DND-41 (cell line): Measurements from ENCODE around the gene PARP1.

Experiments
- ATAC-seq: fragments of 200-7000 bp; cut with Tn5 transposase; 3 replicates; pipeline ENCODE4 v1.9.1; 2021; ENCODE audit warnings: low read depth; ENCODE audit not compliant: insufficient read depth
- DNase-seq: peaks from one replicate; pipeline ENCODE4 v3.0.0-alpha.2; 2020
- H2AFZ ChIP-seq: 2 replicates; pipeline ENCODE4 v1.6.0; 2012; ENCODE audit warnings: low read depth, low read length
- H3K27ac ChIP-seq: 2 replicates; pipeline ENCODE4 v1.5.1; 2012; ENCODE audit warnings: low read length, inconsistent platforms
- H3K27me3 ChIP-seq: fragments of 200-600 bp; sonication (generic); 2 replicates; pipeline ENCODE4 v1.6.0; 2012; ENCODE audit warnings: low read length, mild to moderate bottlenecking, inconsistent platforms; ENCODE audit not compliant: insufficient read depth, poor library complexity
- H3K36me3 ChIP-seq: 2 replicates; pipeline ENCODE4 v1.5.1; 2012; ENCODE audit warnings: low read length, inconsistent platforms; ENCODE audit not compliant: insufficient read depth
- H3K4me1 ChIP-seq: 2 replicates; pipeline ENCODE4 v1.5.1; 2012; ENCODE audit warnings: mild to moderate bottlenecking, low read length; ENCODE audit not compliant: insufficient read depth
- H3K4me2 ChIP-seq: 2 replicates; pipeline ENCODE4 v1.6.0; 2012; ENCODE audit warnings: mild to moderate bottlenecking, moderate library complexity, low read length, inconsistent platforms; ENCODE audit not compliant: insufficient read depth
- H3K4me3 ChIP-seq, 2 experiments: fragments of 200-600 bp in 1 of 2; shearing (Covaris generic) in 1 of 2; 2 replicates each; pipeline ENCODE4 v1.5.1; 2012 to 2016; ENCODE audit warnings: inconsistent platforms in 2 of 2, low read length in 2 of 2, mild to moderate bottlenecking in 2 of 2, low read depth in 1 of 2, moderate library complexity in 1 of 2
- H3K79me2 ChIP-seq: 2 replicates; pipeline ENCODE4 v1.6.0; 2012; ENCODE audit warnings: low read length, inconsistent platforms; ENCODE audit not compliant: insufficient read depth
- H3K9ac ChIP-seq: 2 replicates; pipeline ENCODE4 v1.6.0; 2012; ENCODE audit warnings: low read depth, mild to moderate bottlenecking, inconsistent platforms, low read length, moderate library complexity
- H3K9me3 ChIP-seq: 2 replicates; pipeline ENCODE4 v1.5.1; 2012; ENCODE audit warnings: low read length, moderate library complexity, mild to moderate bottlenecking, inconsistent platforms; ENCODE audit not compliant: insufficient read depth, severe bottlenecking
- H4K20me1 ChIP-seq: 2 replicates; pipeline ENCODE4 v1.6.0; 2012; ENCODE audit warnings: low read length; ENCODE audit not compliant: insufficient read depth
- EZH2 ChIP-seq: IDR thresholded peaks from 3 replicates; pipeline ENCODE4 v1.6.1; 2012; ENCODE audit warnings: borderline replicate concordance, low read depth, mild to moderate bottlenecking, moderate library complexity, low read length, inconsistent platforms; ENCODE audit not compliant: severe bottlenecking
- TF ChIP-seq, protein P1 (sequence below): IDR thresholded peaks from 2 replicates; pipeline ENCODE4 v1.5.1; 2012; ENCODE audit warnings: borderline replicate concordance, low read length, moderate library complexity, mild to moderate bottlenecking; ENCODE audit not compliant: poor library complexity, severe bottlenecking; ENCODE audit errors: extremely low read depth

PARP1 gene

DNA sequence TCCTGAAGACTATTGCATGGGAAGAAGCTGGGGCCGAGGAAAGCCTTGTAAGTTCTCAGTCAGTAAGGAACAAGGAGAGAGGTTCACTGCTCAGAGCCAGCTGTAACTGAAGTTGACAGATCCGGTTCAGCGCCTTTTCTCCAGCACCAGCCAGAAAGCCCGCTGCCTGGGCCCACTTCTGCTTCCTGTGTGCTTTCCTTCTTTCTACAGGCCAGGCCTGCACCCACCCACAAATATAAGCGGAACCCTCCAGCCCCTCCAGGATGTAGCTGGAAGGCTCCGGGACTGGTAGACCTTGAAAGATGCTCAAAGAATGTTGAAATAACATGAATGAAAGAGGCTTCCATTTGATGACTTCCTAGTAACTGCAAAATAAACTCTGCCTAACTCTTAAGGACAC lies 38.8 kb downstream of the PARP1 start:
- H3K4me1 ChIP-seq: no peaks in the 10 kb centered on the region
- no peaks in the 10 kb centered on the region for H3K79me2 ChIP-seq
- no peak for ATAC-seq
- no peaks in the 10 kb centered on the region for H3K9me3 ChIP-seq
- H2AFZ ChIP-seq: no peak overlapping the region
- no peak for DNase-seq
- no peak overlapping the region for H3K27ac ChIP-seq
- H3K4me3 ChIP-seq: no peak overlapping the region
- no peak overlapping the region for H3K9ac ChIP-seq
- H3K4me2 ChIP-seq: no peak overlapping the region
- peaks cover 99% of the 10 kb centered on the region for H3K36me3 ChIP-seq
- H3K27me3 ChIP-seq: no peaks in the 10 kb centered on the region
- H4K20me1 ChIP-seq: peaks cover 8% of the 10 kb centered on the region; the same call in 1 of the 2 replicates
- TF ChIP-seq, protein P1, sequence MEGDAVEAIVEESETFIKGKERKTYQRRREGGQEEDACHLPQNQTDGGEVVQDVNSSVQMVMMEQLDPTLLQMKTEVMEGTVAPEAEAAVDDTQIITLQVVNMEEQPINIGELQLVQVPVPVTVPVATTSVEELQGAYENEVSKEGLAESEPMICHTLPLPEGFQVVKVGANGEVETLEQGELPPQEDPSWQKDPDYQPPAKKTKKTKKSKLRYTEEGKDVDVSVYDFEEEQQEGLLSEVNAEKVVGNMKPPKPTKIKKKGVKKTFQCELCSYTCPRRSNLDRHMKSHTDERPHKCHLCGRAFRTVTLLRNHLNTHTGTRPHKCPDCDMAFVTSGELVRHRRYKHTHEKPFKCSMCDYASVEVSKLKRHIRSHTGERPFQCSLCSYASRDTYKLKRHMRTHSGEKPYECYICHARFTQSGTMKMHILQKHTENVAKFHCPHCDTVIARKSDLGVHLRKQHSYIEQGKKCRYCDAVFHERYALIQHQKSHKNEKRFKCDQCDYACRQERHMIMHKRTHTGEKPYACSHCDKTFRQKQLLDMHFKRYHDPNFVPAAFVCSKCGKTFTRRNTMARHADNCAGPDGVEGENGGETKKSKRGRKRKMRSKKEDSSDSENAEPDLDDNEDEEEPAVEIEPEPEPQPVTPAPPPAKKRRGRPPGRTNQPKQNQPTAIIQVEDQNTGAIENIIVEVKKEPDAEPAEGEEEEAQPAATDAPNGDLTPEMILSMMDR: no peak
- no peak for TF ChIP-seq EZH2

DNA sequence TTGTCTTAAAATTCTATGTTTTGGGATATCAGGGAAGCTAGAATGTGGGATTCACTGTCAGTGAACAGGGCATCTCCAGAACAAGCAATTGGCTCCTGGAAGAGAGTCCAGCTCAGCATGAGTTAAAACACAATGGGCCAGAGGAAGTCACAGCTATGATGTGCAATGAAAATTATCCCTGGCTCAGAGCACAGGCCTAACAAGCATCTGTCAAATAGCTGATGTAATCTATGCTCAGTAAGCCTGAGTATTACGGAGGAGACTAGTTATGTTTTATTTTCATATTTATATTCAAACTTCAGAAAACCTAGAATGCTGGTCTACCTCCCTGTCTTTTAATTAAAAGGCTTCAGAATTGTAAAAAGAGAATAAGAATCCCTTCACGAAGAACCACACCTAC lies 41.6 kb downstream of the PARP1 start:
- no peak for DNase-seq
- Histone ChIP-seq H3K4me3 (no peak overlapping the region), H3K9ac (no peak overlapping the region), H3K4me1 (no peaks in the 10 kb centered on the region), H3K9me3 (no peaks in the 10 kb centered on the region), H3K36me3 (peaks cover 99% of the 10 kb centered on the region), H3K27ac (no peak overlapping the region), H3K79me2 (no peaks in the 10 kb centered on the region), H3K4me2 (no peak overlapping the region), H4K20me1 (peaks cover 8% of the 10 kb centered on the region; the same call in 1 of the 2 replicates), H2AFZ (no peak overlapping the region), H3K27me3 (no peaks in the 10 kb centered on the region)
- no peak for TF ChIP-seq EZH2
- TF ChIP-seq, protein P1: no peak
- ATAC-seq: no peak

DNA sequence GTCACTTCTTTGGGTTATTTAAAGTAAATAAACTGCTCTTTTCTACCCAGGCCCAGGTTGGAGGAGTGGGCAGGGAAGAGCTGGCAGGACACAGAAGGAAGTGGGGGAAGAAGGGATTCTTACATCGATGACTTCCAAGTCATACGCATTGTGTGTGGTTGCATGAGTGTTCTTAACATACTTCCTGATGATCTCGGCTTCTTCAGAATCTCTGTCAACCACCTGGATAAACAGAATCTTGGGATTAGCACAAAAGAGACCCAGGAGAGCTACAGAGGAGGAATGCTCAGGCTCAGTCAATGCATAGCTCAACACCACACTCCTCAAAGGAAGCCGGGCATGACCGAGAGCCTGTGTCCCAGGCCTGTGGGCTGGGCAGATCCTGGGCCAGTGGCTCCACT lies 42.1 kb downstream of the PARP1 start:
- TF ChIP-seq EZH2: no peak
- TF ChIP-seq, protein P1: no peak
- peaks cover 97% of the 10 kb centered on the region for H3K36me3 ChIP-seq
- no peak overlapping the region for H3K27ac ChIP-seq
- peaks cover 8% of the 10 kb centered on the region; the same call in 1 of the 2 replicates for H4K20me1 ChIP-seq
- H3K4me2 ChIP-seq: no peak overlapping the region
- no peaks in the 10 kb centered on the region for H3K27me3 ChIP-seq
- H3K4me3 ChIP-seq: no peak overlapping the region
- no peak overlapping the region for H2AFZ ChIP-seq
- no peak for DNase-seq
- H3K9me3 ChIP-seq: no peaks in the 10 kb centered on the region
- no peaks in the 10 kb centered on the region for H3K4me1 ChIP-seq
- no peak for ATAC-seq
- no peaks in the 10 kb centered on the region for H3K79me2 ChIP-seq
- no peak overlapping the region for H3K9ac ChIP-seq

DNA sequence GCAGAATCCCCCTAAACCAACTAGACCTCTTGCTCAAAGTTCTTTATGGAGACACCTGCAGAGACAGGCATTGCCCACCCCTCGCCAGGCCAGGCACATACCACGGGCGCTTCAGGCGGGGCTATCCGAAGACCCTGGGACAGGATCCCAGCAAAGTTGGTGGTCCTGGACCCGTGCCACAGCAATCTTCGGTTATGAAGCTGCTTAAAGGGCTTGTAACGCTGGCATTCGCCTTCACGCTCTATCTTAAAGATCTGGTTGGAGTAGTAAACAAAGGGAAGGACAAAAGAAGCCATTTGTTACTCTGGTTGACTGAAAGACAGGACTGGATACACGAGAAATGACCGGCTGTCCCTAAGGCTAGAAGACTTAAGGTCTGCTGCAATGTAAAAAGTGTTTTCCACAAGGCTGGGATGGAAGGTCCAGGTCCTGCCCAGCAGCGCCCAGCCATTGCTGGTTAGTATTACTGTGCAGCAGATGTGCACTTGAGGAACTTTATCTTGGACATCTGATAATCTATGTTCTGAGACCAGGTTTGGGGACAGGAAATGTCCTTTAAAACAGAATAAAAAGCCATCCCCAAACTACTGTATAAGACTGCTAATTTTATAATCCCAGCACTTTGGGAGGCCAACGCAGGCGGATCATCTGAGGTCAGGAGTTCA lies 42.9 kb downstream of the PARP1 start:
- ATAC-seq (no peak), DNase-seq (no peak)
- no peaks in the 10 kb centered on the region for H3K4me1 ChIP-seq
- H3K4me3 ChIP-seq: no peak overlapping the region
- H3K27ac ChIP-seq: no peak overlapping the region
- H4K20me1 ChIP-seq: peaks cover 3% of the 10 kb centered on the region; the same call in 1 of the 2 replicates
- peaks cover 96% of the 10 kb centered on the region for H3K36me3 ChIP-seq
- H2AFZ ChIP-seq: no peak overlapping the region
- no peaks in the 10 kb centered on the region for H3K9me3 ChIP-seq
- H3K9ac ChIP-seq: no peak overlapping the region
- TF ChIP-seq EZH2: no peak
- TF ChIP-seq, protein P1: no peak
- no peaks in the 10 kb centered on the region for H3K27me3 ChIP-seq
- no peaks in the 10 kb centered on the region for H3K79me2 ChIP-seq
- no peak overlapping the region for H3K4me2 ChIP-seq
